Fibroblast of mammary gland (primary cell): ENCODE data around the gene C15orf40.
"Not testable (repeated sequence)": the region's sequence is repeated elsewhere in the genome, so short reads cannot be mapped to it uniquely, and the experiment has no call there.

Experiments used
- DNase-seq: peaks from one replicate; pipeline ENCODE4 v3.0.0-alpha.2; 2010; ENCODE audit warnings: low read depth
- H3K4me3 ChIP-seq: 2 replicates; pipeline ENCODE4 v1.5.1; 2011; ENCODE audit warnings: low read depth, mild to moderate bottlenecking, low read length, moderate library complexity; ENCODE audit not compliant: control insufficient read depth
- CTCF ChIP-seq: conservative IDR thresholded peaks from 2 replicates; pipeline ENCODE4 v1.5.1; 2011; ENCODE audit warnings: low read depth, low read length, inconsistent platforms; ENCODE audit not compliant: control insufficient read depth, insufficient read depth

Gene C15orf40

GRCh38 chr15:83014205-83014653, 2.8 kb upstream of the C15orf40 start:
- no peak for DNase-seq
- no peak overlapping the region for H3K4me3 ChIP-seq
- TF ChIP-seq CTCF: no peak

- TF ChIP-seq CTCF: no peak
- no peak for DNase-seq
These were observed 1.2 kb upstream of the C15orf40 start for GRCh38 chr15:83012636-83013035.

GRCh38 chr15:83012076-83012426, 612 bp upstream of the C15orf40 start:
- no peak for TF ChIP-seq CTCF
- peak overlapping the region; percentile 92 for H3K4me3 ChIP-seq
- DNase-seq: peak; percentile 43

More at GRCh38 chr15:83012636-83013035, 1.2 kb upstream of the C15orf40 start:
- no peak overlapping the region for H3K4me3 ChIP-seq

GRCh38 chr15:83010709-83011270, 649 bp downstream of the C15orf40 start:
- peak; percentile 84 for DNase-seq
- peak overlapping the region; percentile 92 for H3K4me3 ChIP-seq
- TF ChIP-seq CTCF: peak; percentile 96

GRCh38 chr15:83000672-83001031, 10.8 kb downstream of the C15orf40 start:
- not testable (repeated sequence) for DNase-seq, H3K4me3 ChIP-seq

- peak overlapping the region; percentile 35 for H3K4me3 ChIP-seq
- TF ChIP-seq CTCF: peak; percentile 66
- DNase-seq: peak; percentile 75
These were observed 11.4 kb downstream of the C15orf40 start for GRCh38 chr15:82999905-83000671.

GRCh38 chr15:82999426-82999825, 12.0 kb downstream of the C15orf40 start:
- TF ChIP-seq CTCF: no peak
- H3K4me3 ChIP-seq: no peak overlapping the region
- peak; percentile 13 for DNase-seq
